Fibroblast of skin of back (primary cell): ENCODE measurements around the gene HFM1.
"Not testable (repeated sequence)": the region's sequence is repeated elsewhere in the genome, so short reads cannot be mapped to it uniquely, and the experiment has no call there.

Experiments
- DNase-seq: peaks from one replicate; pipeline ENCODE4 v3.0.0-alpha.2; 2013

Gene HFM1

DNA sequence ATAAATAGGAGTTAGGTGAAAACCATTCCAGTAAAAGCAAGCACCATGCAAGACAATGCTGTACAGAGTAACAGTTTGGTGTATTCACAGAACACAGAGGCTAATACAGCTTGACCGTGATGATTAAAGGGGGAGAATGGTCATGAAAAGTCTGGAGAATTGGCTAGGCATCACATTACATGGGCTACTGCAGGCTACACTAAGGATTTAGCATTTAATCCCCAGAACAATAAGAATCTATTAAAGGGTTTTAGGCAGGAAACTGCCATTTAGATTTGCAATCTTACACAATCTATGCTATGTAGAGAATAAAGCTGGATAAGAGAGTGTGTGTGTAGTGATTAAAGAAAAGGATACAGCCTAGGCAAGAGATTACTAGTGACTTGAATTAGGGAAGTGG is 30.6 kb downstream of the HFM1 start:
- DNase-seq, result no peak

DNA sequence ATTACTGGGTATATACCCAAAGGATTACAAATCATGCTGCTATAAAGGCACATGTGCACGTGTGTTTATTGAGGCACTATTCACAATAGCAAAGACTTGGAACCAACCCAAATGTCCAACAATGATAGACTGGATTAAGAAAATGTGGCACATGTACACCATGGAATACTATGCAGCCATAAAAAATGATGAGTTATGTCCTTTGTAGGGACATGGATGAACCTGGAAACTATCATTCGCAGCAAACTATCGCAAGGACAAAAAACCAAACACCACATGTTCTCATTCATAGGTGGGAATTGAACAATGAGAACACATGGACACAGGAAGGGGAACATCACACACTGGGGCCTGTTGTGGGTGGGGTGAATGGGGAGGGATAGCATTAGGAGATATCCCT is 32.4 kb downstream of the HFM1 start:
- DNase-seq, result not testable (repeated sequence)

DNA sequence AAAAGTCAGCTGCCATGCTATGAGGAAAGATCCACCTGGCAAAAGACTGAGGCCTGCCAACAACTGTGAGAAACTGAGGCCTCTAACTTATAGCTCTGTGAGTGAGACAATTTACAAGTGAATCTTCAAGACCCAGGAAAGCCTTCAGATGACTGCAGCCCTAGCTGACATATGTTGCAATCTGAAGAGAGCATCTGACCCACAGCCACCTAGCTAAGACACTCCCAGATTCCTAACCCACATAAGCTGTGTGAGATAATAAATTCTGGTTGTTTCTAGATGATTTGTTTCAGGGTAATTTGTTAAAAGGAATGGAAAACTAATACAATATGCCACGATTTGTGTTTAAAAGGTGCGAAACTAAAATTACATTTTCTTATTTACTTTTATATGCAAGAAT is 55.1 kb downstream of the HFM1 start:
- DNase-seq, result no peak

DNA sequence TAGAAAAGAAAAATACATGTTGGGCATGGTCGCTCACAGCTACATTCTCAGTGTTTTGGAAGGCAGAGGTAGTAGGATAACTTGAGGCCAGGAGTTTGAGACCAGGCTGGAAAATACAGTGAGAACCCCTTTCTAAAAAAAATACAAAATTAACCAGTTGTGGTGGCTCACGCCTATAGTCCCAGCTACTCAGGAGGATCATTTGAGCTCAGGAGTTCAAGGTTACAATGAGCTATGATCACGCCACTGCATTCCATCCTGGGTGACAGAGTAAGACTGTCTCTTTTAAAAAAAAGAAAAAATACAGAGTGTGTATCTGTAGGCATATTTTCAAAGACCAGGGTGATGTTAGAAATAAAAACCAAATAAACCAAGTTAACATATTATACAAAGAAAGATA is 57.8 kb downstream of the HFM1 start:
- DNase-seq, result no peak

DNA sequence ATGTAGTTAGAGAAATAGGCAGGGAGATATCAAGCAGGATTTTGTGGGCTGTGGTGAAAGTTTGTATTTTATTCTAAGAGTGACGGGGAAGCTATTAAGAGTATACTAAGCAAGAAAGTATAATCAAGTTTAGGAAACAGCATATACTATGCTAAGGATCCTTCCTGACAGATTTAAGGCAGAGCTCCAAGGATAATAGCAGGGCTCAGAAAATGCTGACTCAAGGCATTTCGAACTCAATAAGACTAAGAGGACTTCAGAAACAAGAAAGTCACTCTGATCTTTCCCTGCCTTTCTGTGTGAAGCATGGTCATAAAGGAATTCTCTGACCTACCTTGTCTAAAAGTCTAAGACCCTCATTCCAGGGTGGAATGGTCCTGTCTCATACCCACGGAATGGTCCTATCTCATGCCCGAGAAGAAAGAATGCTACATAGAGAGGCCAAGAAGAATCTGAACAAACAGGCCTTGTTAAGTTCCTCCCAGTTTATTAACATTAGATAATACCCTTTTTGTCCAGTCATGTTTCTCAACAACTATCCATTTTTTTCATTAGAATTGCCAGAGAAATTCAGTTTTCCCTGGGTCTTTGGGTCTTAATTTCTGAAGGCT is 59.1 kb downstream of the HFM1 start:
- DNase-seq, result no peak

DNA sequence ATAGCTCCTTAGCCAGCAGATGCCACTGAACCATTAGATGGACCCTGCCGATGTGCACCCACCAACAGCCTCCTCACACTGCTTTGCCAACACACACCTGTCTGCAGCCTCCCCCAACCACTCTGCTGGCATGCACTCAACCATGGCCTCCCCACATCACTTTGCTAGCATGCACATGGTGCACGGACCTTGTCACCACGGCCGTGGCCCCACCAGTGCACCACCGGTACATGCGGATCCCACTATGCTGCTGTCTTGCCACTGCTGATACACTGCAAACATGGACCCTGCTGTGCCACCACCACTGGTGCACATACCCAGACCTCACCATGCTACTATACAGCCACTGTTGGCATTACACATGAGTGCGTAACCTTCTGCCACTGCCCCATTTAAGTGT is 66.1 kb downstream of the HFM1 start:
- no peak for DNase-seq

DNA sequence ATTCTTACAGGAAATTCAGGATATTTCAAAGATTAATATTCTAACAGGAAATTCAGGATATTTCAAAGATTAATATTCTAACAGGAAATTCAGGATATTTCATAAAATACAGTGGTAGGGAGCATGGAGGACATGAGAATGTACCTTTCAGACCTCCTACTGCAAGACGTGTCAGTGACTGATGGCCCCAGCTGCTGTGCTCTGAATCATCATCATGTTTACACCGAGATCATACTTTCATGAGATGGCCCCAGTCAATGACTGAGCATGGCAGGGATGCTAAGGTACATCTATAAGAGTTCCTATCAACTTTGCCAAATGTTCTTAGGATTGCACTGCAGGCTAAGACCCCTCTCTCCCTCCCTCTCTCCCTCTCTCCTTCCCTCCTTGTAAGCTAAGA is 69.0 kb downstream of the HFM1 start:
- DNase-seq, result no peak

DNA sequence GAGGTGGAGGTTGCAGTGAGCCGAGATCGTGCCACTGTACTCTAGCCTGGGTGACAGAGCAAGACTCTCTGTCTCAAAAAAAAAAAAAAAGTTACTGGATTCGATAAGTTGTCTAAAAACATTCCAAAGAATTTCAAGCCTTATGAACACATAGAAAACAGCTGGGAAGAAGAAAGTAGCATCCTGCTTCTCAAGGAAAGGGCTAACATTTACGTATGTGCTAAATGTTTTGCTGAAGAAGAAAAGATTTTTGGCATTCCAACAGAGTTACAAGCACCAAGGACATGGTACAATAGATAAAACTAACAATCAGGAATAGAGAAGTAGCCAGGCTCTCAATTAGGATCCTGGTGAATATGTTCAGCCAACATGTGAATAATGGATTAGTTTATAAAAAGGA is 69.8 kb downstream of the HFM1 start:
- DNase-seq, result peak; percentile 69

DNA sequence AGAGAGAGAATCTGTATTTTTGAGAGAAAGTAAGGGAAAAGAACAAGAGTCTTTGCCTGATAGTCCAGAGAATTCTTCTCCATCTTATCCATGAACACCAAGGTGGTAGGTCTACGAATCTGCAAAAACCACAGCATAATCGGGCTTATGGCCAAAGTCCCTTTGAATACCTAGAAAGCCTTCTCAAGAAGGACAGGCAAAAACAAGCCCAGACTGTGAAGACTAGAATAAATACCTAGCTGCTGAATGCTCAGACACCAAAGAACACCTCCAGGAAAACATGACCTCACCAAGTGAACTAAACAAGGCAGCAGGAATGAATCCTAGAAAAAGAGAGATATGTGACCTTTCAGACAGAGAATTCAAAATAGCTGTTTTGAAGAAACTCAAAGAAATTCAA is 79.2 kb downstream of the HFM1 start:
- DNase-seq, result no peak

DNA sequence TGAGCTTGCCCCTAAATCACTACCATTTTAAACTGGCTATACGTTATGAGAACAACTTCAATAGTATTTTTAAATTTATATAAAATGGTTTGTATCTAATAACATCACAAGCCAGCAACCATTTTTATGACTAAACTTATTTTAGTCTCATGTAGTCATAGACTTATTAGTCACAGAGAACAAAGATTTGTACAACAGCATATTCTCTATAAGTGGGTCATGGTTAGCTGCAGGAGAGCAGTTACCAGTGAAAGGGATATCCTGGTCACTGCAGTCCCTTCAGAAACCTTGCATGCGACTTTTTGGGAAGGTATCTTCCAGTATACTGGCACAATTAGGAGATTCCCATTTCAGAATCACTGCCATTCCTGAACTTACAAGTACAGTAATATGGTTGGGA is 90.0 kb downstream of the HFM1 start:
- DNase-seq, result no peak

DNA sequence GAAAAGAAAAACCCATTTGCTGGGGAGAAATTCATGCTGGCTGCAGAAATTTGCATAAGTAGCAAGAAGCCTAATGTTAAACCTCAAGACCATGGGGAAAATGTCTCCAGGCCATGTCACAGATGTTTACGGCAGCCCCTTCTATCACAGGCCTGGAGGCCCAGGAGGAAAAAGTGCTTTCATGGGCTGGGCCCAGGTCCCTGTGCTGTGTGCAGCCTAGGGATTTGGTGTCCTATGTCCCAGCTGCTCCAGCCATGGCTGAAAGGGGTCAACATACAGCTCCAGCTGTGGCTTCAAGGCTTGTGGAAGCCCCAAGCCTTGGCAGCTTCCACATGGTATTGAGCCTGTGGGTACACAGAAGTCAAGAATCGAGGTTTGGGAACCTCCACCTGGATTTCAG is 93.0 kb downstream of the HFM1 start:
- DNase-seq, result no peak

DNA sequence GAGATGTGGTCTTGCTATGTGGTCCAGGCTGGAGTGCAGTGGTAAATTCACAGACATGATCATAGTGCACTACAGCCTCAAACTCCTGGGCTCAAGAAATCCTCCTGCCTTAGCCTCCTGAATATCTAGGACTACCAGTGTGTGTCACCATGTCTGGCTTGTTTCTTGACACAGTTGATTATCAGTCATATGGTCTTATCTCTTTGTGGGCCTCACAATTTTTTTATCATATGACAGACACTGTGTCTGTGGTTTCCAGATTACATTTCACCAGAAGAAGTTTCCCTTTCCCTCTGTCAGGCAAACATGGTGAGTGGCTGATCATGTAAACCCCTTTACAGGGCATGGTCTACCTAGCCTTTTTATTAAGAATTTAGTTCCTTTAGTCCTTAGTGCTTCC is 96.1 kb downstream of the HFM1 start:
- no peak for DNase-seq

DNA sequence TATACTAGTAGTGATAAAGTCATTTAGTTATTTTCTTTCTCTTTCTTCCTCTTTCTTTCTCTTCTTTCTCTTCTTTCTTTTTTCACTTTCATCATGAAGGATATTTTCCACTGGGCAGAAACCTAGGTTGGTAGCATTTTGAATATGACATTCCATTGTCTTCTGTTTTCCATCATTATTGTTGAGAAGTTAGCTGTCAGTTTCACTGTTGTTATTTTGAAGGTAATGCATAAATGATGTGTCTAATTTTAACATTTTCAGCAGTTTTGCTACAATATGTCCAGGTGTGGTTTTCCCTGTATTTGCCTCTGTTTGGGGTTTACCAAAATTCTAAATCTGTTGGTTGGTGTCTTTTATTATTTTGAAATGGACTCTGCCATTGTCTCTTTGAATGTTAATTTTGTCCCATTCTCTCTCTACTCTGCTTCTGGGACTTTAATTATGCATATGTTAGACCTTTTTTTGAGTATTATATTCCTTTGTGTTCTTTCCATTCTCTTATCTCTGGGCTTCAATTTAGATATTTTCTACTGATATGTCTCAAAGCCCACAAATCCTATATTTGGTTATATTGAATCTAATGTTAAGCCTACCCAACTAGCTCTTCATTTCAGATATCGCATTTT is 96.7 kb downstream of the HFM1 start:
- no peak for DNase-seq

DNA sequence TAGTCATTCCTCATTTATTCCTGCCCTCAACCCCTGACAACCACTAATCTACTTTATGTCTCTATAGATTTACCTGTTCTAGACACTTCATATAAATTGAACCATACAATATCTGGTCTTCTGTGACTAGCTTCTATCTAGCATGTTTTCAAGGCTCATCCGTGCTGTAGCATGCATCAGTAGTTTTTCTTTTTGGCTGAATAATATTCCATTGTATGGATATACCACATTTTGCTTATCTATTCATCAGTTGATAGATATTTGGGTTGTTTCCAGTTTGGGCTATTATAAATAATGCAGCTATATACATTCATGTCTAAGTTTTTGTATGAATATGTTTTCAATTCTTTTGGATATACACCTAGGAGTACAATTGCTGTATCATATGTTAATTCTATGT is 101.5 kb downstream of the HFM1 start:
- DNase-seq, result no peak

DNA sequence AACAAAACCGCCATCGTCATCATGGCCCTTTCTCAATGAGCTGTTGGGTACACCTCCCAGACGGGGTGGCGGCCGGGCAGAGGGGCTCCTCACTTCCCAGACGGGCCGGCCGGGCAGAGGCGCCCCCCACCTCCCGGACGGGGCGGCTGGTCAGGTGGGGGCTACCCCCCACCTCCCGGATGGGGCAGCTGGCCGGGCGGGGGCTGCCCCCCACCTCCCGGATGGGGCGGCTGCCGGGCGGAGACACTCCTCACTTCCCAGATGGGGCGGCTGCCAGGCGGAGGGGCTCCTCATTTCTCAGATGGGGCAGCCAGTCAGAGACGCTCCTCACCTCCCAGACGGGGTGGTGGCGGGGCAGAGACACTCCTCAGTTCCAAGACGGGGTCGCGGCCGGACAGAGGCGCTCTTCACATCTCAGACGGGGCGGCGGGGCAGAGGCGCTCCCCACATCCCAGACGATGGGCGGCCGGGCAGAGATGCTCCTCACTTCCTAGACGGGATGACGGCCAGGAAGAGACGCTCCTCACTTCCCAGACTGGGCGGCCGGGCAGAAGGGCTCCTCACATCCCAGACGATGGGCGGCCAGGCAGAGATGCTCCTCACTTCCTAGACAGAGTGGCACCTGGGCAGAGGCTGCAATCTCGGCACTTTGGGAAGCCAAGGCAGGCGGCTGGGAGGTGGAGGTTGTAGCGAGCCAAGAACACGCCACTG is 115.6 kb downstream of the HFM1 start:
- not testable (repeated sequence) for DNase-seq

DNA sequence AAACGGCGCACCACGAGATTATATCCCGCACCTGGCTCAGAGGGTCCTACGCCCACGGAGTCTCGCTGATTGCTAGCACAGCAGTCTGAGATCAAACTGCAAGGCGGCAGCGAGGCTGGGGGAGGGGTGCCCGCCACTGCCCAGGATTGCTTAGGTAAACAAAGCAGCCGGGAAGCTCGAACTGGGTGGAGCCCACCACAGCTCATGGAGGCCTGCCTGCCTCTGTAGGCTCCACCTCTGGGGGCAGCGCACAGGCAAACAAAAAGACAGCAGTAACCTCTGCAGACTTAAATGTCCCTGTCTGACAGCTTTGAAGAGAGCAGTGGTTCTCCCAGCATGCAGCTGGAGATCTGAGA is 117.7 kb downstream of the HFM1 start:
- not testable (repeated sequence) for DNase-seq

DNA sequence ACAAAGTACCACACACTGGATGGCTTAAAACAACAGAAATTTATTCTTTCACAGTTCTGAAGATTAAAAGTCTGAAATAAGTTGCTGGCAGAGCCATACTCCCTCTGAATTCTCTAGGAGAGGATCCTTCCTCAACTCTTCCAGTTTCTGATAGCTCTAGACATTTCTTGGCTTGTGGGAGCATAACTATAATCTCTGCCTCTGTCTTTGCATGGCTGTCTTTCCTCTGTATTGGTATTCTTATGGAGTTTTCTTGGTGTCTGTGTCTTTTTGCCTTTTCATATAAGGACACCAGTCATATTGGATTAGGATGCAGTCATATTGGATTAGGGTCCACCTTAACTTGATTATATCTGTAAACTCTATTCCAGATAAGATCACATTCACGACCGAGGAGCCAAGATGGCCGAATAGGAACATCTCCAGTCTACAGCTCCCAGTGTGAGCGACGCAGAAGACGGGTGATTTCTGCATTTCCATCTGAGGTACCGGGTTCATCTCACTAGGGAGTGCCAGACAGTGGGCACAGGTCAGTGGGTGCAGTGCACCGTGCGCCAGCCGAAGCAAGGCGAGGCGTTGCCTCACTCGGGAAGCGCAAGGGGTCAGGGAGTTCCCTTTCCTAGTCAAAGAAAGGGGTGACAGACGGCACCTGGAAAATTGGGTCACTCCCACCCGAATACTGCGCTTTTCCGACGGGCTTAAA is 118.2 kb downstream of the HFM1 start:
- not testable (repeated sequence) for DNase-seq

DNA sequence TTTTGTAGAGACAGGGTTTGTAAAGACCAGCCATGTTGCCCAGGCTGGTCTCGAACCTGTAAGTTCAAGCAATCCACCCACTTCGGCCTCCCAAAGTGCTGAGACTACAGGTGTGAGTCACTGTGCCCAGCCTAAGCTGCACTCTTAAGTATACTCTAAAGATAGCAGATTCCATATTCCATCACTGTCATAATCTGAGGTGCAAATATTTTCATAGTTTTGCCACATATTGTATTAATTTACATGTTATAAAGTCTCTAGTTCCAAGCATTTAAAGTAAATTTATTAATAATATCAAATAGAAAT is 121.3 kb downstream of the HFM1 start:
- no peak for DNase-seq

DNA sequence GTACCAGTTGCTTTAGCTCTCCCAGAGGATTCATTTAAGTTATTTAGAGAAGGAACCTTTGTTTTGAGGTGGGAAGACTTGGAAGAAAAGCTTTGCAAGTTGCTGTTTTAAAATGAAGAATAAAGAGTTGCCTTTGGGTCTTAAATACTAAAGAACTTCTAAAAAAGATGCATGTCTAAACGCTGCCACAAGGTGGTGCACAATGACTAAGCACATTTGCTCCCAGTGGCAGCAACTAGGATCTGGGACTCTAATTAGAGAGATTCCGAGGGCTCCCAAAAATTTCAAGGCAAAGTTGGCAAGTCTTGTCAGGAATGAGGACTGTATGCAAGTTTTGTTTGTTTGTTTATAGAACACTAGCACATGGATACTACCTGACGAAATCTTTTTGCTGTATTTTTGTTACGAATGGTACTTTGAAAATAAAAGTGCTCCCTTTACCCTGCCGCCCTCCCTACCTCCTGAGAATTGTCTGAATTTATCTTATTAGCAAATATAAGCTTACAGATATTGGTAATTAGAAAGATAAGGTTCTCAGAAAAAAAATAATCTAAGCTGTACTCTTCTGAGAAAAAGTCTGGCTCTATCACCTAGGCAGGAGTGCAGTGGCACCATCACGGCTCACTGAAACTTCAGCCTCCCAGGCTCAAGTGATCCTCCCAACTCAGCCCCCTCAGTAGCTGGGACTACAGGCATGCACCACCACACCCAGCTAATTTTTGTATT is 121.8 kb downstream of the HFM1 start:
- DNase-seq, result peak; percentile 67

DNA sequence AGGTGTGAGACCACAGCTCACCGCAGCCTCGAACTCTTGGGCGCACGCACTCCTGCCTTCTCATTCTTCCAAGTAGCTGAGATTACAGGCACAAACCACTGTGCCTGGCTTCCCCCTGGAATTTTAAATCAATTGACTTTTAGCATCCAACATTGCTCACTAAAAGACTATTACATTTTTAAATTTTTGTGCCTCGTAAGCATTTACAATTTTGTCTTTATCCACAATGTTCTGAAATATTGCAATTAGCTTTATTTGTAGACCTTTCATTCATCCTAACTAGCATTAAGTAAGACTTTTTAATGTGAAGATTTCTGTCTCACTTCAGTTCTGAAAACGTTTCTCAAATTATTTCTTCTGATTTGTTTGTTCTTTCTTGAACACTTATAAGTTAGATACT is 122.9 kb downstream of the HFM1 start:
- no peak for DNase-seq

DNA sequence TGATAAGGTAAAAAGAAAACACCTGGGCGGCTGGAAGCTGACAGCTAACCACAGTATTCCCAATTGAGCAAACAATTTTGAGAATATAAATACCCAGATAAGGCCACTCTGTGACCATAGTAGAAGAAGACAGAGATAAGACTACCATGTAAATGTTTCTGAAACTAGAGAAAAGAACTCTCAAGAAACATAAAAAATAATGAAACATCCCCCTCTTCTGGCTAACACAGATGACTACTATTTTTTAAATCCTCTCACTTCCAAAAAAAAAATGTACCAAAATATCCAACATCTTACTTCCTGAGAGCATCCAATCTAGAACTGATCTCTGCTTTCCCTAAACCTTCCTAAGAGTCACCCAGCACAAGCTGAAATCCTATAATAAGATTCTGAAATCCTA is 125.9 kb downstream of the HFM1 start:
- DNase-seq, result peak; percentile 12

DNA sequence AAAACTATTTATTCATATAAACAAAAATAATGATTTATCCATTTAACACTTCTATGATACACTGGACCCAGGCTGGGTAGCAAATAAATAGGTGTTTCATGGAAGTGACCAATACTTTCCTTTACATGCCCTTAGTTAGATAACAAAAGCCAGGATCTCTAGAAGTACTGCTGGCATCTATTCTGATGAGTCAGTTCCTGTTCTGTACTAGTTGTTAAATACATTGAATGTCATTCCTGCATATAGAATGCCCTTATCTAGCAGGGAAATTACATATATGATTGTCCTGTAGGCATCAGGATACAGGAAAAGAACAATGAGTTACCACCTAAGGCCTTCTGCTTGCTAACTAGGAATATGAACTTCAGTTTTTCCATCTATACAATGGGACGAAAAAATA is 130.8 kb downstream of the HFM1 start:
- DNase-seq, result peak; percentile 24

DNA sequence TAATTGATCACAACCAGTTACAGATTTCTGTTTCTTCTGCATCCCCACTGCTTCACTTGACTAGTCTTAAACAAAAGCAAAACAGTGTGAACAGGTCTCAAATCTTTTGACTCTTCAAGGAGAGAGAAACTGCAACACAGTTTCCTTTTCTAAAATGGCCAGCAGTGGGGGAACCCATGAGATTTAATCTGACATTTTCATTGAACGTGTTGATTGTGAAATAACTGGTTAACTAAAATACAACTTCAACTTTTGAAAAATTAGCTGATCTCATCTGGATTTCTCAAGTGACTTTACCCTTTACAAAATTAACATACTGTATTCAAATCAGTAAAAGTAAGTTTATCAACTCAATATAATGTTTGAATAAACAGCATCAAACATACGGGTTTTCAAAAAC is 143.0 kb downstream of the HFM1 start:
- no peak for DNase-seq
